GM18511 (cell line): Measurements from ENCODE around the gene CNOT11.
"Not testable (repeated sequence)": the region's sequence is repeated elsewhere in the genome, so short reads cannot be mapped to it uniquely, and the experiment has no call there.

ENCODE experiments used
- ATAC-seq: cut with Tn5 transposase; IDR thresholded peaks from one replicate; pipeline ENCODE4 v1.9.1; 2021; ENCODE audit warnings: mild to moderate bottlenecking, moderate library complexity; ENCODE audit not compliant: unreplicated experiment

Gene CNOT11

DNA sequence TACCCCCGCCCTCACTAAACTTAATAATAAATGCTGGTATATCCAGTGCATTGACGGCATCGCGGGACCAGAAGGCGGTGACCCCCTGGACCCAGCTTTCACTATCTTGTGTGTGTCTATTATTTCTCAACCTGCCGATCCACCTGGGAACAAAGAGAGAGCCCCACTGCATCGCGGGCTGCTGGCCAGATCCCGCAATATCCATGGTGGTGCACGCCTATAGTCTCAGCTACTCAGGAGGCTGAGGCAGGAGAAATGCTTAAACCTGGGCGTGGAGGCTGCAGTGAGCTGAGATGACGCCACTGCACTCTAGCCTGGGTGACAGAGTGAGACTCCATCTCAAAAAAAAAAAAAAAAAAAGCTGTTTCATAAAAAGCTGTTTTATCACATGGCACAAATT lies 7.8 kb upstream of the CNOT11 start:
- not testable (repeated sequence) for ATAC-seq

DNA sequence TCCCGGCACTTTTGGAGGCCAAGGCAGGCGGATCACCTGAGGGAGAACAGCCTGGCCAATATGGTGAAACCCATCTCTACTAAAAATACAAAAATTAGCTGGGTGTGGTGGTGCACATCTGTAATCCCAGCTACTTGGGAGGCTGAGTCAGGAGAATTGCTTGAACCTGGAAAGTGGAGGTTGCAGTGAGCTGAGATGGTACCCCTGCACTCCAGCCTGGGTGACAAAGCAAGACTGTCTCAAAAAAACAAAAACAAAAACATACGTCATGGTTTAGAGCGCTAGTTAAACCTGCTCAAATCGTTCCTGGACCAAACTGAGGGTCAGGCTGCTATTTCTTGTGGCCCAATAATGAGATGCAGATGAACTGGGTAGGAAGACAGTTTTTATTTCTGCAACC lies 7.2 kb upstream of the CNOT11 start:
- not testable (repeated sequence) for ATAC-seq

DNA sequence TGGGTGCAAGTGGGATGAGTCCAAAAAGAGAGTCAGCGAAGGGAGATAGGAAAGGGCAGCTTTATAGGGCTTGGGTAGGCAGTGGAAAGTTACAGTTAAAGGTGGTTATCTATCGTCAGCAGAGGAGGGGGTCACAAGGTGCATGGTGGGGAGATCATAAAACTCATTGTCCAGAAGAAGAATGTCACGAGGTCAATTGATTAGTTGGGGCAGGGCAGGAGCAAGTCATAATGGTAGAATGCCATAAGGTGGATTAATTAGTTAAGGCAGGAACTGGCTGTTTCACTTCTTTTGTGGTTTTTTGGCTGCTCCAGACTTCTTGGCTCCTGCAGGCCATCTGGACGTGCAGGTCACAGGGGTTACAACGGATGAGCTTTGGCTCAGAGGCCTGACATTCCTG lies 3.9 kb upstream of the CNOT11 start:
- not testable (repeated sequence) for ATAC-seq

DNA sequence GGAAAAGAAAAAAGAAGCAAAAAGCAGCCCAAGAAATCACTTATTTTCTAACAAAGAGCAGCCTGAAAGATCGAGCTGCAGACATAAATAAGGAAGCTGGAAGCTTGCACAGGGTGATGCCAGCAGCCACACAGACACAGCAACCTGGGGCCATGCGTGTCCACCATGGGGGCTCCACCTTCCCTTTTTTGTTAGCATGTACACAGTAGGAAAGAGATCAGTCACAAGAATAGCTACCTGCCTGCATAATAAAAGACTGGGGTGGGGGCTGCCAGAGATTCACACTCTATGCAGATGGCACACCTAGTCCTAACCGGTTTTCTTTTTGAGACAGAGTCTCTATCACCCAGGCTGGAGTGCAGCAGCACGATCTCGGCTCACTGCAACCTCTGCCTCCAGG lies 2.9 kb upstream of the CNOT11 start:
- ATAC-seq: no peak

DNA sequence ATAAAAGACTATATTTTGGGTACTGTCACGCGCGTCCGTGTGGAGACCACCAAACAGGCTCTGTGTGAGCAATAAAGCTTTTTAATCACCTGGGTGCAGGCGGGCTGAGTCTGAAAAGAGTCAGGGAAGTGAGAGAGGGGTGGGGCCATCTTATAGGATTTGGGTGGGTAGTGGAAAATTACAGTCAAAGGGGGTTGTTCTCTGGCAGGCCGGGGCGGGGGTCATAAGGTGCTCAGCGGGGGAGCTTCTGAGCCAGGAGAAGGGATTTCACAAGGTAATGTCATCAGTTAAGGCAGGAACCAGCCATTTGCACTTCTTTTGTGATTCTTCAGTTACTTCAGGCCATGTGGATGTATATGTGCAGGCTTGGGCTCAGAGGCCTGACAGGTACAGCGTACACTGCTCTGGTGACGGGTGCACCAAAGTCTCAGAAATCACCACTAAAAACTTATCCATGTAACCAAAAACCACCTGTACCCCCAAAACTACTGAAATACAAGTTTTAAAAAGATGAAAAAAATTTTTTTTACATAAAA lies 1.4 kb upstream of the CNOT11 start:
- not testable (repeated sequence) for ATAC-seq

DNA sequence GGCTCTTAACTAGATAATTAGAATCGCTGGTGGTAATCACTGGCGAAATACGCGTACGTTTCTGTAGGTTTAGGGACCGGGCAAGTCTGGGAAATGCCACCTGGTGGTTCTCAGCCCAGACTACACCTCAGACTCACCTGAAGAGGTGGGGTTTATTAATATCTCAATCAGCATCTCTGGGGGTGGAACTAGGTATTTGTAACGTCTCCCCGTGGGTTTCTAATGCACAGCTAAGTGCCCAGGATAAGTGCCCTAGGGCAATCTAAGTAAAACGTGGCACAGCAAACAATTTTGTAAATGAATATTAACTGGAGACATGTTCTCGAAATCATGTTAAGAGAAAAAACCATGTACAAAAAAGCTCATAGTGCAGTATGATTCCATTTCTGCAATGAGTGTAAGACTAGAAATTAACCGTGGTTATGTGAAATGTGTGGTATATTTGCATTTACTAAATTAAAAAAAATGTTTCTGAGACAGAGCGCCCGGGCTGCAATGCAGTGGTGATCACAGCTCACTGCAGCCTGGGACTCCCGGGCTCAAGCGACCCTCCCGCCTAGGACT lies 760 bp upstream of the CNOT11 start:
- ATAC-seq: peak; percentile 62

DNA sequence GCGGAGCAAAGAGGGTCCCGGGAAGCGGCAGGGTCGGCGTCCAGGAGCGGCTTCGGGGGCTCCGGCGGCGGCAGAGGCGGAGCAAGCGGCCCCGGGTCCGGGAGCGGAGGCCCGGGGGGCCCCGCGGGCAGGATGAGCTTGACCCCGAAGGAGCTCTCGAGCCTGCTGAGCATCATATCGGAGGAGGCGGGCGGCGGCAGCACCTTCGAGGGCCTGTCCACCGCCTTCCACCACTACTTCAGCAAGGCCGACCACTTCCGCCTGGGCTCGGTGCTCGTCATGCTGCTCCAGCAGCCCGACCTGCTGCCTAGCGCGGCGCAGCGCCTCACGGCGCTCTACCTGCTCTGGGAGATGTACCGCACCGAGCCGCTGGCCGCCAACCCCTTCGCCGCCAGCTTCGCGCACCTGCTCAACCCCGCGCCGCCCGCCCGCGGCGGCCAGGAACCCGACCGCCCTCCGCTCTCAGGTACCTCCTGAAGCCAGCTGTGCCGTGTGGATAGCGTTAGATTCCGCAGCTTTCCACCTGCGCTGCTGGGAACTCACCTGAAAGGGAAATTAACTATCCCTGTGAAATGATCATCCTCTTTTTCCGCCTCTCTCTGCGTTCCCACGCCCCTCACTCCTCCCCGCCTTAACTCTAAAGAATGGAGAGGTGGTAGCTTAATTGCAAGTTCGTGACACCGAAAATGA lies 472 bp downstream of the CNOT11 start:
- peak; percentile 61 for ATAC-seq

DNA sequence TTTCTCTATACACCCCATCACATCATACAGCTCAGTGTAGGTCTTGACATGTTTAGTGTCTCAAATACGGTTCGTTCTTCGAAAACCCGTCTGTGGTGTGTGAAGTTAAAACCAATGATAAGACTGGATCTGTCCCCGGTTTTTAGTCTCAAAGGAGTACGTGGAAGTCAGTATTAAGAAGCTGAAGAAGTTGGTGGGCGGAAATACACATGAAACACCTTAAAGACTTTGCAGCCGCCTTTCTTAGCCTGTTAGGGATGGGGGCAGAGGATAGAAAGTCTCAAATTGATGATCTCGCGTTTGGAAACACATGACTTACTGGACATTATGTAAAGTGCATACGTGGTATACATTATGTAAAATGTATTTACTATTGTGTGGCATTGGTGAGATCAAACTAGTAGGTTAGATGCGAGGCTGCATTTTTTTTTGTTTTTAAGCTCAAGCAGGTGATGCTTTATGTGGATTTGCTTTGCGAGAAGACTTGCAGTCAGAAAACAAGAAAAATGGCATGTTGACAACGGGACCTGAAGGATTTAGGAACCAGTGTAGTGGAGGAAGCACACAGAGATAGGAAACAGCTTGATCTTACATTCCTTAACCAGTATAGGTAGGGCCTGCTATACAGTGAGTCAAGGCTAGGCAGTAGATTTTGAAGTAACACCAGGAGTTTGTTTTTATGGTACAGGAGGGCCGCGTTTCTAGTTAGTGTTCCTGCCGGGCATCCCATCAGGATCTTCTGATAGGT lies 1.2 kb downstream of the CNOT11 start:
- ATAC-seq: no peak

DNA sequence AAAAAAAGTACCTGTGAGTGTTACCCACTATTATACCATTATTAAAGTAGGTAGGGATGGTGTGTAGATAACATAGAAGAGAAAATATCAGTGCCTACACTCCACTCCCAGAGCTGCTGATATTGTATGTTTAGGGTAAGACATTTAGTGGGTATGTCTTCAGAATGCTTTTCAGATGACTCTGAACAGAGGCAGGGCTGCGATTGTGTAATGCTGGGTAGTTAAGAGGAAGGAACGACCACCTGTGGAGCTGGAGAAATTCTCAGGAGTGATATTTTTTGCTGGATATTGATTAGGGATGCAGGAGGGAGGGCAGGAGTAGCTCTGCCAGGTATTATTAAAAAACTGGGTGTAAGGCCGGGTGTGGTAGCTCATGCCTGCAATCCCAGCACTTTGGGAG lies 2.8 kb downstream of the CNOT11 start:
- no peak for ATAC-seq

DNA sequence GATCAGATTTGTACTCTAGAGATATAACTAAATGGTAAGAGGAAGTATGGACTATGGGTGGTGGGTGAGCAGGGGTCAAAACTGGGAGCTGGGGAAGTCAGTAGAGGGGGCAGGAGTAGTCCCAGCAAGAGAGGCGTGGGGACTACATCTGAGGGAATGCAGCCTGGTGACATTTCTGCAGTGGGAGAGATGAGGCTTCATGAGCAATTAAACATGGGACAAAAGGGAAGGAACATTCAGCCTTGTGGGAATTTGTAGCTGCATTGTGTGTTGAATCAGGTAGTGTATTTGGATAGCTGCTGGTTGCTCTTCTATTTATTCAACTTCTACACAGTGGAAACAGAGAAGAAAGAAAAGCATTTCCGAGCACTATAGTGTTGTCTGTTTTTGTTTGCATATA lies 3.6 kb downstream of the CNOT11 start:
- no peak for ATAC-seq

DNA sequence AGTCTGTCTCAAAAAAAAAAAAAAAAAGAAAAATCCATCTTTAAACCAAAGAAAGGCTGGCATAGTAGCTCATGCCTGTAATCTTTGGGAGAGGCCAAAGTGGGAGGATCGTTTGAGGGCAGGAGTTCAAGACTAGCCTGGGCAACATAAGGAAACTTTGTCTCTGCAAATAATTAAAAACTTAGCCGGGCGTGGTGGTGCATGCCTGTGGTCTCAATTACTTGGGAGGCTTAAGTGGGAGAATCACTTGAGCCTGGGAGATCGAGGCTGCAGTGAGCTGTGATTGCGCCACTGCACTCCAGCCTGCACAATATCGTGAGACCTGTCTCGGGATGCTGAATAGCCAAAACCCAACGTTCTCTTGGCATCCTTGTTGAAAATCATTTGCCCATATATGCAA lies 6.1 kb downstream of the CNOT11 start:
- no peak for ATAC-seq

DNA sequence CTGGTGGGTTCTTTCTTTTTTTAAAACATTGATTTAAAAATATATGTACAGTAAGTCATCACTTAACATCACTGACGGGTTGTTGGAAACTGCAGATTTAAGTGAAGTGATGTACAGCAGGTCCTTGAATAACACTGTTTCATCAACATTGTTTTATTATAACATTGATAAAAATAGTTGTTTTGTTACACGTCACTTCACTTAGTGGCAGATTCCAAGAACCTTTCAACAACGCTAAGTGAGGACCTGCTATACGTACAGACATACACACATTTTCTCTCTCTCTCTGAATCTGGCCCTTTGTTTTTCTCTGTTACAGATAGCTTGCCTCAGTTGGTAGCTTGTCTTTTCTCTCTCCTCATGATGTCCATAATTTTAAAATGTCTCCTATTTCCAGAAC lies 9.5 kb downstream of the CNOT11 start:
- no peak for ATAC-seq

DNA sequence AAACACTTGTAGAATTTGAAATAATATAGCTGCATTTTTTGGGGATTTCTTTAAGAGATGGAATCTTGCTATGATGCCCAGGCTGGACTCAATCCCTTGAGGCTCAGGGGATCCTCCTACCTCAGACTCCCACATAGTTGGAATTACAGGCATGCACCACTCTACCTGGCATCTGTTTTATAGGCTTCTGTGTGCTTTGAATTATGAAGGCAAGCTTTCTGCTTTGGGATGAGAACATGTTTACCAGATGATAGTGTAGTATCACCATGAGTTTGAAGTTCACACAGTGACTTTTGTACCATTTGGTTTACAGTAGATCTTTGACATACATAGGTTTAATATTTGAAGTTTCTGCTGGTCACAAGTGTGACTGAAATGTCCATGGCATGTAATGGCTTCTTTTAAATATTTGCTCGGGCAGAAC lies 10.7 kb downstream of the CNOT11 start:
- no peak for ATAC-seq

DNA sequence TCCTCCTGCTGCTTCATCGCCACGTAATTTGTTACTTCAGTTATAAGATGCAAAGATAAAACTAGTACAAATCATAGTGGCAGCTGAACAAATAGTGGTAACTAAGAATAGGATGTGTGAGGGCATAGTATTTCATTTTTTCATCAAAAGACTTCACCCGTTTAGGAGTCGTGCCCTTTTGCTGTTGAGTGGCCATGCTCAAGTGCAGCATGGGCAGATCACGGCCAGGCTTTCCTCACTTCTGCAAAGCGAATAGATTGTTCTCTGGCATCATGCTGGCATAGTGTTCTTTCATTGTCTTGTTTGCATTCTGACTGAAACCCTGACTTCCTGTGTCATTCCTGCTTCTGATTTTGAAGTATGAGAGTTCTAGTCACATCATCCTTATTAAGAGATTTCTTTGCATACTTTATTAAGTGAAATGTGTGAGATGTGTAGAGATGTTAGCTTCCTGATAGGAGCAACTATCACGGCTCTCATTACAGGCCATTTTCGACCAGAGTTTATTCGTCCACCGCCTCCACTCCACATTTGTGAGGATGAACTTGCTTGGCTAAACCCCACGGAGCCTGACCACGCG lies 11.8 kb downstream of the CNOT11 start:
- no peak for ATAC-seq

DNA sequence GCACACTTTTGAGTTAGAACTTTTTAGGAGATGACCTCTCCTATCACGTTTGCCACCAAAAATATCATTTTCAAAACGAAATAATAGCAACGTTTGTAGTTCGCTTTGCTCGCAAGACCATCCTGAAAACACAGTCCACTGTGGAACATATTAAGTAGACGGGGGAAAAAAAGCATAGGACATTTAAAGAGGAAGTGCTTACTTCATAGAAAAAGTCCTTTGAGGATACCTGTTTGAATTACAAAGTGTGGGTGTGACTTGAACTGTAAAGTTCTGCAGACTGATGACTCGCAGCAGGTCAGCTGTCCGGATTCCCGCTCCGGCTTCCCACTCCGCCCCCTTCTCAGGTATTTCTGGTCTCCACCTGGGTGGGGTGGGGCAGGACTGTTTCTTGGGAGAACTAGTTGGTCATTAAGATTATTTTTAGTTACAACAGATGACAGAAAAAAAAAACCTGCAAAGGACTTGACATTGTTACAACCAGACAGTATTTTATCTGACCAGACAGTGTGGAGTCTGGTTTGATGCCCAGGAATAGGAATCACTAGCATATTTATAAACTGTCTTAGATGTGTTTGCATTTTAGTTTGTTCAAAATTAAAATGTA lies 13.3 kb downstream of the CNOT11 start:
- ATAC-seq: no peak

DNA sequence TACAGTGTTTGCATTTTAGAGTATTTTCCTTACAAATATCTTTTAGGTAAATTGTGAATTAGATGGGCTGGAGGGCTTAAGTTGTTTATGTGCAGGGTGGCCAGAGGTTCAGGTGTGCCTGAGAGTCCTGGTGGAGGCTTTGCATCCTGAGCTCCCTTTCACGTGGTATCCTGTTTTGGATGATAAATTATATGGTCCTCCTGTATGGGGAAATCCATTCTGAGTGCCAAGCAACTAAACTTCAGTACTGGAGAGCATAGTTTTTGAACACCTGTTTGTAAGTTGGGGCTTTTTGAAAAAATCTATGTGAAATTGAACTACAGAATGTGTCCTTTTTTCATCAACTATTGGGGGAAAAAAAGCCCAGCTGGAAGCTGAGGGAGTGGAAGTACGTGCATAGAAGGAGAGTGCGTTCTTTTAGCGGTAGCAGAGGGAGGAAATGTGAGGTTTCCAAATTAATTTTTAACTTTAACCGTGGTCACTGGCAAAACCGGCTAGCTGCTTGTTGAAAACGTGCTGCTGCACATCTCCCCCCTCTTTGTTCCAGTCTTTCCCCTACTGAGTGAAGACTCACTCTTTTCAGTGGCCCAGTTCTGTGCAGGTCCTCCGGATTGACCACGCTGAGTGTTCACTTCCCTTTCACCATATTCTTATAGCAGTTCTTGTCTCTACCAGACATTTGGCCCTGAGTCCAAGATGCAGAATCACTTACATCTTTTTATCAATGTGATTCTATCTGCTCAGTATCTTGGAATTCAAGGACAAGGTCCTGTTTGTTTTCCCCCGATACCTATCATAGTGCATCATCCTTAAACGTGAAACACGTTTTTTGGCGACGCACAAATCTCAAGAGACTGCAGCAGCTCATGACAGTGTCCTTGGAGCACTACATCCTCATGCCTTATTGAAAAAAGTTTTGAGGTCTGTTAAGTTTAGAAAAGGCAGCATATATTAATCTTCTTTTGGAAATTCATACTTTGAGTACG lies 15.3 kb downstream of the CNOT11 start:
- ATAC-seq: peak; percentile 70

DNA sequence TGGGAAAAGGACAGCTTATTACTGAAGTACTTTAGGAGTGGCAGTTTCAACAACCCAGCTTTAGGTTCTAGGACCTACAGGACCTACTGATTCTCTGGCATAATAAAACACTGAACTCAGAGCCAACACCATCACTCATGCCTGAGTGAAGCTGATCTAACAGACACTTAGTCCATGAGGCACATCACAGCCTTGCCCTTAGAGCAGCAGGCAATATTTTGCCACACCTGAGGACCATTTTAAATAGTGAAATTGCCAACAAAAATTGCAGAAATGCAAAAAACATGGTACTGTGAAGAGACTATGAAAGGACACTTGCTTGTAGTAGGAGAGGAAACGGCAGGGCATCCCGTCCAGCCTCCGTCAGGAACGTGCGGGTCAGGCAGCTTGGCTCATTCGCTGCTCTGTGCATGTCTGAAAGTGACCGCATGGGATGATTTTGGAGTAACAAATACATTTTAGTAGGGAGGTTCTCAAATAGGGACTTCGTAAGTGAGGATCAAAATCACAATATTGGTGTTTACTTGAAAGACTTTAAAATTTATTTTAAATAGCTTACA lies 18.1 kb downstream of the CNOT11 start:
- no peak for ATAC-seq

DNA sequence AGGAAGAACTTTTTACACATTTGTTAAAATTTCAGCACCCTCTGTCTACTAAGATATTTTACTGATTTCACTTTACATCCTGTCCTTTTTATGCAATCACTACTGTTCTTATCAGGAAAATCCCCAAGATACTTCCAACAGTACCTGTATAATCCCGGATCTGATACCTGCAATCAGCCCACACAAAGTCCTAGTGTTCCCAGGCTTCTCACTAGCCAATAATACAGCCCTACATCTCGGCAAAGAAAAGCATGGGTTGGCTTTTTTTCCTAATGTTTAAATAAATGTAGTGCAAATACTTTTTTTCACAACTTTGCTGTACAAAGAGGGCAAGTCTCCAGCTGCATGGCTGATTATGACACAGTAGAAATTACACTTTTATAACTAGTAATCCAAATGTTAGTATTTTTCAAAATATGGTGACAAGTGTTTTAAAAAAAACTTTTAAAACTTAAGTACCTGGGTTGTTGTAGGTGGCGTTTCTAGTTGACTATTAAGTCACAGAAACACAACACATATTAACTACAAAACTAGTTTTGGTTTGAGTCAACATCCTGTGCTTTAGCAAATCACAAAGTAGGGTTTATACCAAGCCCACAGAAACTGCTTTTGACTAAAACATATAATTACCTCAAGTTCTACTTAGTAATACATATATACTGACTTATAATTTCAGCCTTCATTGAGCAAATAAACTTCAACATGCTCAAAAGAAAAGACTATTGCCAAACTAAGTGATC lies 19.5 kb downstream of the CNOT11 start:
- peak; percentile 74 for ATAC-seq

DNA sequence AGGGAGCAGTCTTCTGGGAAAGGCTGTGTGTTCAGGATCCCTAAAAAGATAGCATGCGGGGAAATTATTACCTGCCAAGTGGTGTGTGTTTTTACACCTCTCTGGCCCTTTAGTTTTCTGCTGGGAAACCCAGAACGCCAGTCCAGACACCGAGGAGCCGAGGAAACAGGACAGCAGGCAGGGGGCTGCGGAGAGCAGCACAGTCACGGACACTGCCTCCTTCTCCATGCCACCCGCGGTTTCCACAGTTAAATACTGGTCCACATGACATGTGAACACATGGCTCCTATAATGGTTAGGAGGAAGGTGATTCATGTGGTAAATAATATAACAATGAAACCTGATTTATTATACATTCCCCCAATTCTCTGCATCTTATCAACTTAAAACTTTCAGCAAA lies 20.4 kb downstream of the CNOT11 start:
- ATAC-seq: no peak
